HepG2 (cell line): ENCODE results near the gene TSNAXIP1. TPM values are rescaled to one million over a fixed set of nuclear protein-coding genes. Genes with fewer than 3 reads are reported as not detected.

Experiments
- ARNTL ChIP-seq: sonication (generic); formaldehyde crosslinking; IDR thresholded peaks from 2 replicates; pipeline ENCODE4 v1.4.0; 2020; ENCODE audit warnings: mild to moderate bottlenecking, missing genetic modification reagents
- ATF1 ChIP-seq: IDR thresholded peaks from 2 replicates; pipeline ENCODE4 v1.6.1; 2016; ENCODE audit warnings: mild to moderate bottlenecking, control low read depth
- CBX2 ChIP-seq, 2 experiments: fragments of 200-600 bp in 1 of 2; sonication (generic); formaldehyde crosslinking in 1 of 2; IDR thresholded peaks; 2 replicates each; pipeline versions ENCODE4 v1.7.0 to v1.8.1; 2018 to 2022; ENCODE audit warnings: low read depth in 2 of 2, low read length in 1 of 2, mild to moderate bottlenecking in 1 of 2, missing genetic modification reagents in 1 of 2
- MIXL1 ChIP-seq: IDR thresholded peaks from 2 replicates; pipeline ENCODE4 v1.6.1; 2016
- NPAS2 ChIP-seq: sonication (generic); formaldehyde crosslinking; IDR thresholded peaks from 2 replicates; pipeline ENCODE4 v1.8.0; 2022; ENCODE audit warnings: mild to moderate bottlenecking, missing genetic modification reagents, borderline replicate concordance
- ZNF501 ChIP-seq: sonication (generic); formaldehyde crosslinking; IDR thresholded peaks from 2 replicates; pipeline ENCODE4 v1.5.1; 2020; ENCODE audit warnings: mild to moderate bottlenecking, moderate library complexity, missing genetic modification reagents
- polyA plus RNA-seq, 8 experiments: library from polyadenylated mRNA; depleted of rRNA in 3 of 8; stranded (reverse) in 7 of 8; unstranded in 1 of 8; fragments of >200 nt; fragmentation: Illumina TruSeq in 4 of 8; extraction: Trizol in 4 of 8; gene quantifications; 2 replicates each; pipeline versions ENCODE4 v1.2.1 to v1.2.3, GENCODE V29; 2011 to 2016; ENCODE audit warnings: low read depth in 4 of 8, missing spikeins in 1 of 8, mixed read lengths in 1 of 8; ENCODE audit not compliant: insufficient read depth in 1 of 8
- total RNA-seq, 5 experiments: library from RNA; depleted of rRNA; stranded (reverse); fragments of >200 nt; fragmentation: Illumina TruSeq; extraction: Trizol; gene quantifications; 2 replicates each; pipeline ENCODE4 v1.2.3, GENCODE V29; 2016; ENCODE audit warnings: low read depth in 1 of 5
- TF ChIP-seq, protein P1 (sequence below): sonication (generic); formaldehyde crosslinking; IDR thresholded peaks from 2 replicates; pipeline ENCODE4 v1.4.0; 2020; ENCODE audit warnings: missing genetic modification reagents
- TF ChIP-seq, protein P2 (sequence below), 2 experiments: IDR thresholded peaks; 2 replicates each; pipeline ENCODE4 v1.6.1; 2011 to 2012; ENCODE audit warnings: low read length in 2 of 2, borderline replicate concordance in 1 of 2, low read depth in 1 of 2, mild to moderate bottlenecking in 1 of 2, moderate library complexity in 1 of 2
- TF ChIP-seq, protein P3 (sequence below): sonication (generic); formaldehyde crosslinking; IDR thresholded peaks from 2 replicates; pipeline ENCODE4 v1.4.0; 2020; ENCODE audit warnings: missing genetic modification reagents
- TF ChIP-seq, protein P4 (sequence below): sonication (generic); formaldehyde crosslinking; IDR thresholded peaks from 2 replicates; pipeline ENCODE4 v1.4.0; 2020; ENCODE audit warnings: mild to moderate bottlenecking, missing genetic modification reagents
- TF ChIP-seq, protein P5 (sequence below): sonication (generic); formaldehyde crosslinking; IDR thresholded peaks from 2 replicates; pipeline ENCODE4 v1.8.0; 2022; ENCODE audit warnings: mild to moderate bottlenecking, missing genetic modification reagents, moderate library complexity

TSNAXIP1 gene
- total and polyA plus RNA-seq, 2 of the 13 experiments (the other 11 are each of a cell fraction or from before 2014, with no cell fraction given), result 0.37 to 0.86 TPM

DNA sequence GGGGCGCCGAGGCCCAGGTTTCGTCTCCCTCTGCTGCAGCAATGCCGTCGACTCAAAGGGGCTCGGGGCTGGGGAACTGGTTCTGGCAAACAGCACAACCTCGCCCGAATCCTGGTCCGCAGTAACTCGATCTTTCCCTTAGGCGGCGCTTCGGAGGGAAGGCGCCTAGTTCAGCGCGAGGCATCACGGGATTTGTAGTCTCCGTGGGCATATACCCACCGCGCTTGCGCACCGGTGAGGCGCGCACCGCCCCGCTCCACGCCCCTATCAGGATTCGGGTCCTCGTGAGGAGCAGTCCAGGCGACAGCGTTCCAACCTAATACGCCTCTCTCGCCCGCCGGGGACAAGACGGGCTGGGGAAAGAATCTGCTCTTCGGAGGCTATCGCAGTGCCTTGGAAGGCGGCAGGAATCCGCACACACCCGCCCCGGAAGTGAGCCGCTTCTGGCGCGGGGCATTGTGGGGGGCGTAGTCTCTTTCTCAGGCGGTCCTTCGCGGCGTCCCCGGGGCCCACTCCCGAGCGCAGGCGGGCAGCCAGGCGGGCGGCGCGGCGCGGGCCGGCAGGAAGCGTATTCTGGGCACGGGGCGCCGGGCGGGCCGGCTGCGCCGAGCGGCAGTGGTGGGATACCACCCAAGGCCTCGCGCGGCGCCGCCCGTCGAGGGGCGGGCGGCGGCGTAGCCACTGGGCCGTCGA lies 35.3 kb downstream of the TSNAXIP1 start, which contains the start of gene THAP11 (continued):
- TF ChIP-seq, protein P1, sequence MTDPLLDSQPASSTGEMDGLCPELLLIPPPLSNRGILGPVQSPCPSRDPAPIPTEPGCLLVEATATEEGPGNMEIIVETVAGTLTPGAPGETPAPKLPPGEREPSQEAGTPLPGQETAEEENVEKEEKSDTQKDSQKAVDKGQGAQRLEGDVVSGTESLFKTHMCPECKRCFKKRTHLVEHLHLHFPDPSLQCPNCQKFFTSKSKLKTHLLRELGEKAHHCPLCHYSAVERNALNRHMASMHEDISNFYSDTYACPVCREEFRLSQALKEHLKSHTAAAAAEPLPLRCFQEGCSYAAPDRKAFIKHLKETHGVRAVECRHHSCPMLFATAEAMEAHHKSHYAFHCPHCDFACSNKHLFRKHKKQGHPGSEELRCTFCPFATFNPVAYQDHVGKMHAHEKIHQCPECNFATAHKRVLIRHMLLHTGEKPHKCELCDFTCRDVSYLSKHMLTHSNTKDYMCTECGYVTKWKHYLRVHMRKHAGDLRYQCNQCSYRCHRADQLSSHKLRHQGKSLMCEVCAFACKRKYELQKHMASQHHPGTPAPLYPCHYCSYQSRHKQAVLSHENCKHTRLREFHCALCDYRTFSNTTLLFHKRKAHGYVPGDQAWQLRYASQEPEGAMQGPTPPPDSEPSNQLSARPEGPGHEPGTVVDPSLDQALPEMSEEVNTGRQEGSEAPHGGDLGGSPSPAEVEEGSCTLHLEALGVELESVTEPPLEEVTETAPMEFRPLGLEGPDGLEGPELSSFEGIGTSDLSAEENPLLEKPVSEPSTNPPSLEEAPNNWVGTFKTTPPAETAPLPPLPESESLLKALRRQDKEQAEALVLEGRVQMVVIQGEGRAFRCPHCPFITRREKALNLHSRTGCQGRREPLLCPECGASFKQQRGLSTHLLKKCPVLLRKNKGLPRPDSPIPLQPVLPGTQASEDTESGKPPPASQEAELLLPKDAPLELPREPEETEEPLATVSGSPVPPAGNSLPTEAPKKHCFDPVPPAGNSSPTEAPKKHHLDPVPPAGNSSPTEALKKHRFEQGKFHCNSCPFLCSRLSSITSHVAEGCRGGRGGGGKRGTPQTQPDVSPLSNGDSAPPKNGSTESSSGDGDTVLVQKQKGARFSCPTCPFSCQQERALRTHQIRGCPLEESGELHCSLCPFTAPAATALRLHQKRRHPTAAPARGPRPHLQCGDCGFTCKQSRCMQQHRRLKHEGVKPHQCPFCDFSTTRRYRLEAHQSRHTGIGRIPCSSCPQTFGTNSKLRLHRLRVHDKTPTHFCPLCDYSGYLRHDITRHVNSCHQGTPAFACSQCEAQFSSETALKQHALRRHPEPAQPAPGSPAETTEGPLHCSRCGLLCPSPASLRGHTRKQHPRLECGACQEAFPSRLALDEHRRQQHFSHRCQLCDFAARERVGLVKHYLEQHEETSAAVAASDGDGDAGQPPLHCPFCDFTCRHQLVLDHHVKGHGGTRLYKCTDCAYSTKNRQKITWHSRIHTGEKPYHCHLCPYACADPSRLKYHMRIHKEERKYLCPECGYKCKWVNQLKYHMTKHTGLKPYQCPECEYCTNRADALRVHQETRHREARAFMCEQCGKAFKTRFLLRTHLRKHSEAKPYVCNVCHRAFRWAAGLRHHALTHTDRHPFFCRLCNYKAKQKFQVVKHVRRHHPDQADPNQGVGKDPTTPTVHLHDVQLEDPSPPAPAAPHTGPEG (CRISPR knock-in tag), result 0 out of 2 replicates have a peak, but pooled peaks have one; percentile 25
- TF ChIP-seq ATF1 (CRISPR knock-in tag) (no peak), ZNF501 (CRISPR knock-in tag) (peak; percentile 95), CBX2 (IDR thresholded peaks at IDR 0.05; ENCODE audit: low read depth, low read length) (no peak), CBX2 (CRISPR knock-in tag; IDR thresholded peaks at IDR 0.05; ENCODE audit: low read depth) (0 out of 2 replicates have a peak, but pooled peaks have one; percentile 53), NPAS2 (CRISPR knock-in tag) (peak; percentile 28; the same call in 1 of the 2 replicates), MIXL1 (CRISPR knock-in tag) (peak; percentile 81), ARNTL (CRISPR knock-in tag) (no peak)
- TF ChIP-seq, protein P2, sequence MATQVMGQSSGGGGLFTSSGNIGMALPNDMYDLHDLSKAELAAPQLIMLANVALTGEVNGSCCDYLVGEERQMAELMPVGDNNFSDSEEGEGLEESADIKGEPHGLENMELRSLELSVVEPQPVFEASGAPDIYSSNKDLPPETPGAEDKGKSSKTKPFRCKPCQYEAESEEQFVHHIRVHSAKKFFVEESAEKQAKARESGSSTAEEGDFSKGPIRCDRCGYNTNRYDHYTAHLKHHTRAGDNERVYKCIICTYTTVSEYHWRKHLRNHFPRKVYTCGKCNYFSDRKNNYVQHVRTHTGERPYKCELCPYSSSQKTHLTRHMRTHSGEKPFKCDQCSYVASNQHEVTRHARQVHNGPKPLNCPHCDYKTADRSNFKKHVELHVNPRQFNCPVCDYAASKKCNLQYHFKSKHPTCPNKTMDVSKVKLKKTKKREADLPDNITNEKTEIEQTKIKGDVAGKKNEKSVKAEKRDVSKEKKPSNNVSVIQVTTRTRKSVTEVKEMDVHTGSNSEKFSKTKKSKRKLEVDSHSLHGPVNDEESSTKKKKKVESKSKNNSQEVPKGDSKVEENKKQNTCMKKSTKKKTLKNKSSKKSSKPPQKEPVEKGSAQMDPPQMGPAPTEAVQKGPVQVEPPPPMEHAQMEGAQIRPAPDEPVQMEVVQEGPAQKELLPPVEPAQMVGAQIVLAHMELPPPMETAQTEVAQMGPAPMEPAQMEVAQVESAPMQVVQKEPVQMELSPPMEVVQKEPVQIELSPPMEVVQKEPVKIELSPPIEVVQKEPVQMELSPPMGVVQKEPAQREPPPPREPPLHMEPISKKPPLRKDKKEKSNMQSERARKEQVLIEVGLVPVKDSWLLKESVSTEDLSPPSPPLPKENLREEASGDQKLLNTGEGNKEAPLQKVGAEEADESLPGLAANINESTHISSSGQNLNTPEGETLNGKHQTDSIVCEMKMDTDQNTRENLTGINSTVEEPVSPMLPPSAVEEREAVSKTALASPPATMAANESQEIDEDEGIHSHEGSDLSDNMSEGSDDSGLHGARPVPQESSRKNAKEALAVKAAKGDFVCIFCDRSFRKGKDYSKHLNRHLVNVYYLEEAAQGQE (IDR thresholded peaks at IDR 0.05; ENCODE audit: borderline replicate concordance in 1 of 2, low read depth in 1 of 2, low read length in 2 of 2), result no peak; a peak in 1 of 4 replicates
- TF ChIP-seq, protein P3, sequence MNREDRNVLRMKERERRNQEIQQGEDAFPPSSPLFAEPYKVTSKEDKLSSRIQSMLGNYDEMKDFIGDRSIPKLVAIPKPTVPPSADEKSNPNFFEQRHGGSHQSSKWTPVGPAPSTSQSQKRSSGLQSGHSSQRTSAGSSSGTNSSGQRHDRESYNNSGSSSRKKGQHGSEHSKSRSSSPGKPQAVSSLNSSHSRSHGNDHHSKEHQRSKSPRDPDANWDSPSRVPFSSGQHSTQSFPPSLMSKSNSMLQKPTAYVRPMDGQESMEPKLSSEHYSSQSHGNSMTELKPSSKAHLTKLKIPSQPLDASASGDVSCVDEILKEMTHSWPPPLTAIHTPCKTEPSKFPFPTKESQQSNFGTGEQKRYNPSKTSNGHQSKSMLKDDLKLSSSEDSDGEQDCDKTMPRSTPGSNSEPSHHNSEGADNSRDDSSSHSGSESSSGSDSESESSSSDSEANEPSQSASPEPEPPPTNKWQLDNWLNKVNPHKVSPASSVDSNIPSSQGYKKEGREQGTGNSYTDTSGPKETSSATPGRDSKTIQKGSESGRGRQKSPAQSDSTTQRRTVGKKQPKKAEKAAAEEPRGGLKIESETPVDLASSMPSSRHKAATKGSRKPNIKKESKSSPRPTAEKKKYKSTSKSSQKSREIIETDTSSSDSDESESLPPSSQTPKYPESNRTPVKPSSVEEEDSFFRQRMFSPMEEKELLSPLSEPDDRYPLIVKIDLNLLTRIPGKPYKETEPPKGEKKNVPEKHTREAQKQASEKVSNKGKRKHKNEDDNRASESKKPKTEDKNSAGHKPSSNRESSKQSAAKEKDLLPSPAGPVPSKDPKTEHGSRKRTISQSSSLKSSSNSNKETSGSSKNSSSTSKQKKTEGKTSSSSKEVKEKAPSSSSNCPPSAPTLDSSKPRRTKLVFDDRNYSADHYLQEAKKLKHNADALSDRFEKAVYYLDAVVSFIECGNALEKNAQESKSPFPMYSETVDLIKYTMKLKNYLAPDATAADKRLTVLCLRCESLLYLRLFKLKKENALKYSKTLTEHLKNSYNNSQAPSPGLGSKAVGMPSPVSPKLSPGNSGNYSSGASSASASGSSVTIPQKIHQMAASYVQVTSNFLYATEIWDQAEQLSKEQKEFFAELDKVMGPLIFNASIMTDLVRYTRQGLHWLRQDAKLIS, result no peak
- TF ChIP-seq, protein P4, sequence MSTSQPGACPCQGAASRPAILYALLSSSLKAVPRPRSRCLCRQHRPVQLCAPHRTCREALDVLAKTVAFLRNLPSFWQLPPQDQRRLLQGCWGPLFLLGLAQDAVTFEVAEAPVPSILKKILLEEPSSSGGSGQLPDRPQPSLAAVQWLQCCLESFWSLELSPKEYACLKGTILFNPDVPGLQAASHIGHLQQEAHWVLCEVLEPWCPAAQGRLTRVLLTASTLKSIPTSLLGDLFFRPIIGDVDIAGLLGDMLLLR, result no peak
- TF ChIP-seq, protein P5, sequence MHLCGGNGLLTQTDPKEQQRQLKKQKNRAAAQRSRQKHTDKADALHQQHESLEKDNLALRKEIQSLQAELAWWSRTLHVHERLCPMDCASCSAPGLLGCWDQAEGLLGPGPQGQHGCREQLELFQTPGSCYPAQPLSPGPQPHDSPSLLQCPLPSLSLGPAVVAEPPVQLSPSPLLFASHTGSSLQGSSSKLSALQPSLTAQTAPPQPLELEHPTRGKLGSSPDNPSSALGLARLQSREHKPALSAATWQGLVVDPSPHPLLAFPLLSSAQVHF (CRISPR knock-in tag), result no peak
